ENCODE measurements around the gene OR2A42.
"Not testable (repeated sequence)": the region's sequence is repeated elsewhere in the genome, so short reads cannot be mapped to it uniquely, and the experiment has no call there.

The OR2A42 gene

DNA sequence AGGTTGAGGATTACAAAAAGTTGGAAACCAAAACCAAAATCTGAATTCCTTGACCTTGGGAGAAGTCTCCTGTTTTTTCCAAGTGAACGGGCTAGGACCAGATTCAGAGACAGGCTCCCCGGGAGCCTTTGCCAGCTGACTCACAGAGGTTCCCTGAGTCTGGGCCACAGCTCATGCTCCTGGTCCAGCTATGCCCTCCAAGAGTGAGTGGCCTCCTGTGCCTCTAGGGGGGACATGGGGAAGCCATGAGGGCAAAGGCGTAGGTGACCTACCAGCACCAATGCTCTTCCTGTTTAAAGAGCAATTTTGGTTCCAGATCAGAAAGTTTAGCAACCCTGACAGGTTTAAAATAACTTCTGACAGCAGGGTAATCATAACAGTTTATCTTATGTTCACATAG, 10.6 kb downstream of the OR2A42 start:
- H3K27ac ChIP-seq: not testable (repeated sequence)

DNA sequence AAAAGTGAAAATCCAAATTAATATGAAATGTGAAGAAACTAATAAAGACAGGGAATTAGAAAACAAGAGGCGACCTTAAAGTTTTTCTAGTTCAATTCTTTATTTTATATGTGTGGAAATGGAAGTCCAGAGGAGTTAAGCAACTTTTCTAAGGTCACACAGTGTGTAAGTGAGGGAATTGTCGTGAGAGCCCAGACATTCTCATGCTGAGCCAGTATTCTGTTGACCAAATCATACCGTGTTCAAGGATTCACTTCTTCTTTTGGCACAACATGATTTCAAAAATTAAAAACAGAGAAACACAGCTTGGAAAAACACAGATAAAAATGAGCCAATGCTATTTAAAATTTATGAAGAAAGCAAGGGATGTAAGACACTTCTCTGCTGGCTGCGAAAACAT, 12.5 kb downstream of the OR2A42 start:
- H3K27ac ChIP-seq: not testable (repeated sequence)

DNA sequence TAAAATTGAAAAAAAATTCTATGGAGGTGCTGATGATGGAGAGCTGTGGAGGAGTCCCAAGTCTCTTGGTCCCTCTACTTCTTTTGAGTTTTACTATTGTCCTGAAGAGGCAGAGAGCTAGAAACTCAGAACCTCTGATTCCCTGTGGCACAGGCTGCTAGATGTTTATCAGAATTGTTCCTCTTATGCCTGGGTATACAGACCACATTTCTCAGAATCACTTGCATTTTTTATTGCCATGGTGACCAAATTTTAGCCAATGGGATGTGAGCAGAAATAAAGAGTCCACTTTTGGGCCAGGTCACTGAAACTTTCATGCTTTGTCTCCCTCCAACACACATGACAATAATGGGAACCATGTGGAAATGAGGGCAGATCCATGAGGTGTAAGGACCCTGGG, 15.7 kb downstream of the OR2A42 start:
- not testable (repeated sequence) for H3K27ac ChIP-seq

DNA sequence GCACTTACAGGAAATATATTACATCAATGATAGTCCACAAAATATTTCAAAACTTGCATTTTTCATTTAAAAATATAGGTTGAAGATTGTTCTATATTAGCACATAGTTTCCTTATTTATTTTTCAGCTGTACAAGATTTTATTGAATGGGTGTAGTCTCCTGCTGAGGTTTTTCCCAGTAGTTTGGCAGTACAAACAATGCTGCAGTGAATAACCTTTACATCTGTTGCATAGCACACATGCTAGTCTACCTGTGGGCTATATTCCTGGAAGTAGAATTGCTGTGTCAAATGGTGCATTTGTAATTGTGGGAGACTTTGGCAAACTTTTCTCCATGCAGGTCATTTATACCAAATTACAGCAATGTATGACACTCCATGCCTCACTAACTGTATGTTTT, 18.9 kb downstream of the OR2A42 start:
- not testable (repeated sequence) for H3K27ac ChIP-seq

GRCh38 chr7:144219149-144219548, 20.3 kb downstream of the OR2A42 start:
- not testable (repeated sequence) for H3K27ac ChIP-seq

- H3K27ac ChIP-seq: not testable (repeated sequence)
Measured at GRCh38 chr7:144218581-144218980, 20.8 kb downstream of the OR2A42 start.

- not testable (repeated sequence) for H3K27ac ChIP-seq
Measured at GRCh38 chr7:144217200-144217599, 22.2 kb downstream of the OR2A42 start.

GRCh38 chr7:144205306-144205705, 34.1 kb downstream of the OR2A42 start:
- H3K27ac ChIP-seq: not testable (repeated sequence)

DNA sequence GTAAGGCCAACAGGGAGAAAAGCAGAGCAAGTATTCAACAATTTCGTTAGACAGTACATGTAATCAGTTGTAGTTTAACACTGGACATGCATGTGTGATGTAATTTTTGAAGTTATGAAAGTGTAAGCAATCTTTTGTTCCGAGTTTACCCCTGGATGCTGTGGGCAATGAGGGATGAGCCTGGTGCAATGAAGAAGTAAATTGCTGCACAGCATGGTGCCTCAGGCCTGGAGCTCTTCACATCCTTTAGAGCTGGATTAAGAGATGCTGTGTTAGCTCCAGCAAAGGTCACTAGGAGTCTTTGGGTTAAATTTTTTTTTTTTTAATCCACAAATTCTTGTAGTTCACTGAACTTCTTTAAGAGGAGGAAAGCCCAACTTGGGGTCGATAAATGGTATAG, 36.3 kb downstream of the OR2A42 start:
- not testable (repeated sequence) for H3K27ac ChIP-seq

- not testable (repeated sequence) for H3K27ac ChIP-seq
Measured at GRCh38 chr7:144201978-144202377, 37.4 kb downstream of the OR2A42 start.

DNA sequence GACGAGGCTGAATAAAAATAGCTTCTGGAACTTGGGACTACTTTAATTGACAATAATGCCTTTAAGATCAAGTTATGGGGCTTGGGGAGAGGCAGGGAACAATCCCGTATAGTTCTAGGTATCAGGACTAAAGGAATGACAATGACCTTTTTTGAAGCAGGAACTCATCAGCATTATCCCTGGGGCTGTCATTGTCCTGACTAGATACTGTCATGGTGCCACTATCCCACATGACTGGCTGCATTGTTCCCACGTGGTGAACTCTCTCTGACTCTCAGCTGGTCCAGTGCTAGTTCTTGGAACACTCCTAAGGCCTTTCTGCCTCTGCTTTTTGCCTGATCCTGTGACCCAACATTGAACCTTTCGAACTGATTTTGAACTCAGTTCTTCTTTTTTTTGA, 40.5 kb downstream of the OR2A42 start:
- H3K27ac ChIP-seq: not testable (repeated sequence)

- not testable (repeated sequence) for H3K27ac ChIP-seq
Measured at GRCh38 chr7:144195212-144195872, 44.1 kb downstream of the OR2A42 start, which contains the start of gene ARHGEF35. TSS of gene ARHGEF35 (minus strand) at chr7:144195833. CDS start at chr7:144188383, 7,450 bp downstream.

DNA sequence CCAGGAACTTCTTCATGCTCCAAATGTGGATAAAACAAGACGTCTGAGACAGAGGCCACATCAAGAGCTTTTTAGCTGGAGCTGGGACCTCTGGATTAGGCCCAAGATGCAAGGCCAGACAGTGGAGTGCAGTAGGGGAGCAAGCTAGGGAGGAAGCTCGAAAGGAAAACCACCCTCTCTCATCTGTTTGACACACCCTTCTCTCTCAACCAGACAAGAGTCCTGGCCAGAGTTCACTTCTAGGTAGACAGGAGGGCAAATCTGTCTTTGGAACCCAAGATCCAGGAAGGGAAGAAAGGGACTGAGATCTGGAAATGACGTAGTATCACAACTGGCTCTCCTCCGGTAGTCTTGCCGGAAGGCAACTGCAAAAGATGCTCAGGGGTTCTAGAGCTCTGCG, 45.0 kb downstream of the OR2A42 start:
- not testable (repeated sequence) for H3K27ac ChIP-seq

DNA sequence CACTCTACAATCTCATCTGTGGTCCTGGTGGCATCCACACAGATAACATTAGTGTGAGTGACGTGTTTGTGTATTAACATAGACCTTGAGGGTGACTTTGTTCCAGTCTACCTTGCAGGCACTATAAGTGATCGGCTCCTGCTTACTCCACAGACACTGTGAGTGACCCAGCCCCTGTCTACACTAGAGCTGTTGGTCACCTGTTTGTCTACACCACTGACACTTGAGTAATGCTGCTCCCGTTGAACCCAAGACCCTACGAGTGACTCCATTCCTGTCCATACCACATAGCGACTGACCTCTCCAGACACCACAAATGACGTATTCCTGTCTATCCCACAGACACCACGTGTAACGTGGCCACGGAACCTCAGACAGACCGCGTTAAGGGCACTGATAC, 45.6 kb downstream of the OR2A42 start:
- not testable (repeated sequence) for H3K27ac ChIP-seq

GRCh38 chr7:144188578-144189171, 50.7 kb downstream of the OR2A42 start:
- H3K27ac ChIP-seq: not testable (repeated sequence)

GRCh38 chr7:144187848-144188247, 51.6 kb downstream of the OR2A42 start:
- not testable (repeated sequence) for H3K27ac ChIP-seq

DNA sequence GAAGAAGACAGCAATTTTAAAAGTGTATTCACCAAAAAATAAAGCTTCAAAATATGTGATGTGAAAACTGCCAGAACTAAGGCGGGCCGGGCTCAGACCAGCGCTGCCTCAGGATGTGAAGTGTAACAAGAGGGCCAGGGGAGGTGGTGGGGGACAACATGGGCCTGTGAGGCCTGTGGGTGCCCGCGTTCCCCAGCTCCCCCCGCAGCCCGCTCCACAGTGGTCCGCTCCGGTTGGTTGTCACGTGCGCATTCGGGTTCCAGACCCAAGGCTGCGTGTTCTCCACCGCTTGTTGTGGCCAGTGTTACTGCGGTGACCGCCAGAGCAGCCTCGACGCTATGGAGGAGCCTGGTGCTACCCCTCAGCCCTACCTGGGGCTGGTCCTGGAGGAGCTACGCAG, 56.2 kb downstream of the OR2A42 start, which contains the start of gene CTAGE4:
TSS of gene CTAGE4 (plus strand) at position 301 of the 400 bp plus-strand sequence. CDS start at position 339, 38 bp downstream.
- H3K27ac ChIP-seq: not testable (repeated sequence)

DNA sequence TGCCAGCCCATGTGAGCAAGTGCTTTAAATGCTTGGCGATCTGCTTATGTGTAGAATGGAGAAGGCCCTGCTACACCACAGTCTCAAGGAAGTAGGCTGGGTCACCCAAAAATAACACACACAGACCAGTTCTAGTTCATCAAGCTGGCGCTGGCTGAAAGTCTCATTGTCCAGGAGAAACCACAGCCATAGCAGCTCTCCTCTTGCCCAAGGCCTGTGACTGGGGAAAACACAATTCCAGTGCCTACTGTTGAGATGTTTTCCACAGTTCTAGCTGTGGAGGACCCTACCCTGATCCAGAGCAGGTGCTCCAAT, 60.3 kb downstream of the OR2A42 start:
- H3K27ac ChIP-seq: not testable (repeated sequence)

Measured in VCaP (cell line).